ENCODE data around the gene POLR3GL.

Gene POLR3GL

GRCh38 chr1:145993618-145994390 is 29.3 kb downstream of the POLR3GL start:
- FAIRE-seq: no peak

- no peak for FAIRE-seq
Measured at GRCh38 chr1:145994391-145995120, 30.1 kb downstream of the POLR3GL start.

GRCh38 chr1:145995148-145995881 is 30.8 kb downstream of the POLR3GL start:
- no peak for FAIRE-seq

GRCh38 chr1:145995964-145996432 is 31.5 kb downstream of the POLR3GL start:
- FAIRE-seq: no peak

GRCh38 chr1:145996433-145997015 is 32.0 kb downstream of the POLR3GL start, which contains the start of gene TXNIP:
Gene TXNIP (minus strand): TSS chr1:145996579. CDS start chr1:145996266, 313 bp downstream.
- peak; percentile 93 for FAIRE-seq

- FAIRE-seq: no peak
Measured at GRCh38 chr1:145997016-145997717, 32.7 kb downstream of the POLR3GL start.

- FAIRE-seq: no peak
Measured at GRCh38 chr1:145997718-145998023, 33.2 kb downstream of the POLR3GL start.

GRCh38 chr1:145999321-146000024 is 35.0 kb downstream of the POLR3GL start:
- peak; percentile 24 for FAIRE-seq

- FAIRE-seq: no peak
Measured at GRCh38 chr1:146001709-146002108, 37.2 kb downstream of the POLR3GL start.

- no peak for FAIRE-seq
Measured at GRCh38 chr1:146007489-146008133, 43.1 kb downstream of the POLR3GL start.

GRCh38 chr1:146010126-146010738 is 45.7 kb downstream of the POLR3GL start:
- no peak for FAIRE-seq

- peak; percentile 98 for FAIRE-seq
Measured at GRCh38 chr1:146012703-146013558, 48.4 kb downstream of the POLR3GL start.

- no peak for FAIRE-seq
Measured at GRCh38 chr1:146013559-146013922, 49.1 kb downstream of the POLR3GL start.

GRCh38 chr1:146016891-146017290 is 52.4 kb downstream of the POLR3GL start:
- FAIRE-seq: no peak

GRCh38 chr1:146019231-146020057 is 55.0 kb downstream of the POLR3GL start:
- FAIRE-seq: no peak

- FAIRE-seq: no peak
Measured at GRCh38 chr1:146020058-146021049, 55.9 kb downstream of the POLR3GL start.

- no peak for FAIRE-seq
Measured at GRCh38 chr1:146021050-146021445, 56.6 kb downstream of the POLR3GL start.
